Endodermal cell (in vitro differentiated cells): ENCODE results near the gene ACSF2. TPM values are rescaled to one million over a fixed set of nuclear protein-coding genes. Genes with fewer than 3 reads are reported as not detected.

Experiments
- DNase-seq: peaks from one replicate; pipeline ENCODE4 v3.0.0-alpha.2; 2017
- H3K27ac ChIP-seq: 2 replicates; pipeline ENCODE4 v1.5.1; 2013; ENCODE audit warnings: mild to moderate bottlenecking, low read depth, low read length, moderate library complexity
- H3K27me3 ChIP-seq: 2 replicates; pipeline ENCODE4 v1.6.1; 2013; ENCODE audit warnings: mild to moderate bottlenecking, low read length, moderate library complexity; ENCODE audit not compliant: insufficient read depth, control insufficient read depth, poor library complexity, severe bottlenecking
- H3K36me3 ChIP-seq: 2 replicates; pipeline ENCODE4 v1.7.0; 2013; ENCODE audit warnings: mild to moderate bottlenecking, low read length, moderate library complexity; ENCODE audit not compliant: control insufficient read depth, insufficient read depth
- H3K4me1 ChIP-seq: one replicate; pipeline ENCODE4 v1.7.0; 2013; ENCODE audit warnings: low read length; ENCODE audit not compliant: control insufficient read depth, insufficient read depth
- H3K4me3 ChIP-seq: 2 replicates; pipeline ENCODE4 v1.5.1; 2013; ENCODE audit warnings: mild to moderate bottlenecking, low read length, moderate library complexity
- H3K9ac ChIP-seq: 2 replicates; pipeline ENCODE4 v1.6.1; 2013; ENCODE audit warnings: mild to moderate bottlenecking, low read length, moderate library complexity; ENCODE audit not compliant: poor library complexity, severe bottlenecking; ENCODE audit errors: extremely low read depth
- H3K9me3 ChIP-seq: 2 replicates; pipeline ENCODE4 v1.6.1; 2013; ENCODE audit warnings: mild to moderate bottlenecking, low read length, moderate library complexity; ENCODE audit not compliant: control insufficient read depth
- H3K27ac Mint-ChIP-seq: 2 replicates; pipeline ENCODE4 v1.8.0; 2020; ENCODE audit warnings: mixed read lengths
- H3K27me3 Mint-ChIP-seq: 2 replicates; pipeline ENCODE4 v1.8.0; 2021; ENCODE audit warnings: mild to moderate bottlenecking, mixed read lengths; ENCODE audit not compliant: insufficient read depth
- H3K36me3 Mint-ChIP-seq: 2 replicates; pipeline ENCODE4 v1.8.0; 2020; ENCODE audit warnings: low read depth, mixed read lengths
- H3K4me1 Mint-ChIP-seq: 2 replicates; pipeline ENCODE4 v1.8.0; 2020; ENCODE audit warnings: mixed read lengths
- H3K4me3 Mint-ChIP-seq: 2 replicates; pipeline ENCODE4 v1.8.0; 2020; ENCODE audit warnings: mild to moderate bottlenecking, moderate library complexity, mixed read lengths
- H3K9me3 Mint-ChIP-seq: 2 replicates; pipeline ENCODE4 v1.8.0; 2020; ENCODE audit warnings: mild to moderate bottlenecking, mixed read lengths
- WGBS, 2 experiments: methylation state at CpG; one replicate each; pipeline versions ENCODE4 v1.1.5 to v1.1.7; 2013; ENCODE audit warnings: missing lambda C conversion rate in 2 of 2, mixed read lengths in 1 of 2; ENCODE audit not compliant: insufficient coverage in 1 of 2, insufficient read length in 1 of 2; 5-methylcytosine and 5-hydroxymethylcytosine counted together
- total RNA-seq, 2 donors: library from RNA; stranded (reverse); fragmentation: NEBNext Ultra II Directional in 1 of 2; extraction: Animal tissue kit (Norgen Biotek cat#: 25700) in 1 of 2; gene quantifications; 2 replicates in 1 of 2; 3 replicates in 1 of 2; pipeline ENCODE4 v1.2.1, GENCODE V29; 2021
- TF ChIP-seq, protein P1 (sequence below): fragments of 200-600 bp; sonication (generic); conservative IDR thresholded peaks from 2 replicates; pipeline ENCODE4 v1.5.0; 2021; ENCODE audit warnings: antibody characterized with exemption, mild to moderate bottlenecking

ACSF2 gene
- total RNA-seq, 2 donors from 2014 or later = 61.7 to 76.5 TPM

DNA sequence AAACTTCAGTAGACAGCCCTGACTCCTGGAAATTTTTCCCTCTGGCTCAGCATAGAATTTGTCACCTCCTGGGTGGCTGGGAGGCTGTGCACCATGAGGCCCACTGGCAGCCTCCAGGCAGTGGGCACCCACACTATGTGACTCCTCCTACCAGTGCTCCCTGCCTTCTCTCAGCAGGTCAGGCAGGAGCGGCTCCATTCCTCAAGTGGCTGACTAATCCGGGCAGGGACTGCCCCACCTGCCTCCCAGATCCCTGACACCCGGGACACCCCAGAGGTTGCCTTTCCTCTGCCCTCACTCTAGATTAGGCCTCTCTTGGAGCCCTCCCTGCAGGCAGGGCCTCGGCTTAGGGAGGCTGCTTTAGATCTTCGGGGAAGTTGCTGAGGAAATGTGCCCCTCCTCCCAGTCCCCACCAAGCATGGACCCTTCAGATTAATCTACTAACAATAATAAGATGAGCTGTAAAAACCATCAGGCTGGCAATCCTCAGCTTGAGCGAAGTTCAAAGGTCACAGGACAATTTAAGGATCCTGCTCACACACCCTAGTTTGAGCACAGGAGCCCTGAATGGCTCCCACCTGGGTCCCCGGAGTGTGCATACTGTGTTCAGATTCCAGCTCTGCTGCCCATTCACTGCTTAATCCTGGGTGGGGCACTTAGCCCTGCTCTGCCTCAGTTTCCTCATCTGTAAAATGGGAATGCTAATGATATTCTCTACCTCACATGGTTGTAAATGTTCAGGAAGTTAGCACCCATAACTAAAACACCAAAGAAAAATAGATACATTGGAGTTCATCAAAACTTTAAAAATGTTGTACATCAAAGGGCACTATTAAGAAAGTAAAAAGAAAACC lies 72.2 kb downstream of the ACSF2 start:
- Mint-ChIP-seq H3K27me3 (peaks cover 4% of the 10 kb centered on the region), H3K27ac (no peak overlapping the region), H3K9me3 (no peaks in the 10 kb centered on the region), H3K4me1 (no peaks in the 10 kb centered on the region), H3K4me3 (no peak overlapping the region), H3K36me3 (no peaks in the 10 kb centered on the region)
- Histone ChIP-seq H3K4me3 (no peak overlapping the region), H3K4me1 (no peaks in the 10 kb centered on the region), H3K9ac (no peak overlapping the region), H3K36me3 (no peaks in the 10 kb centered on the region), H3K9me3 (no peaks in the 10 kb centered on the region), H3K27me3 (no peaks in the 10 kb centered on the region), H3K27ac (no peak overlapping the region)
- TF ChIP-seq, protein P1, sequence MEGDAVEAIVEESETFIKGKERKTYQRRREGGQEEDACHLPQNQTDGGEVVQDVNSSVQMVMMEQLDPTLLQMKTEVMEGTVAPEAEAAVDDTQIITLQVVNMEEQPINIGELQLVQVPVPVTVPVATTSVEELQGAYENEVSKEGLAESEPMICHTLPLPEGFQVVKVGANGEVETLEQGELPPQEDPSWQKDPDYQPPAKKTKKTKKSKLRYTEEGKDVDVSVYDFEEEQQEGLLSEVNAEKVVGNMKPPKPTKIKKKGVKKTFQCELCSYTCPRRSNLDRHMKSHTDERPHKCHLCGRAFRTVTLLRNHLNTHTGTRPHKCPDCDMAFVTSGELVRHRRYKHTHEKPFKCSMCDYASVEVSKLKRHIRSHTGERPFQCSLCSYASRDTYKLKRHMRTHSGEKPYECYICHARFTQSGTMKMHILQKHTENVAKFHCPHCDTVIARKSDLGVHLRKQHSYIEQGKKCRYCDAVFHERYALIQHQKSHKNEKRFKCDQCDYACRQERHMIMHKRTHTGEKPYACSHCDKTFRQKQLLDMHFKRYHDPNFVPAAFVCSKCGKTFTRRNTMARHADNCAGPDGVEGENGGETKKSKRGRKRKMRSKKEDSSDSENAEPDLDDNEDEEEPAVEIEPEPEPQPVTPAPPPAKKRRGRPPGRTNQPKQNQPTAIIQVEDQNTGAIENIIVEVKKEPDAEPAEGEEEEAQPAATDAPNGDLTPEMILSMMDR = no peak
- 77 to 79% methylated on average over 5 to 7 of the region's 7 CpGs for WGBS, 2 experiments
- DNase-seq = peak; percentile 44

DNA sequence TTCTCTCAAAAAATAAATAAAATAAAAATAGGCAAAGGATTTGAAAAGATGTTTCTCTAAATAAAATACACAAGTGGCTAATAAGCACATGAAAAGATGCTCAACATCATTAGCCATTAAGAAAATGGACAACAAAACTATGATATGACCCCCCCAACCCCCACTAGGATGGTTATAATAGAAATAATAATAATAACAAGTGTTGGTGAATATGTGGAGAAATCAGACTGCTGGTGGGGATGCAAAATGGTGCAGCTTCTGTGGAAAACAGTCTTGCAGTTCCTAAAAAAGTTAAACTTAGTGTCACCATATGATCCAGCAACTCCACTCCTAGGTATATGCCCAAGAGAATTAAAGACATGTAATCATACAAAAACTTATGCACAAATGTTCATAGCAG lies 73.3 kb downstream of the ACSF2 start:
- Mint-ChIP-seq H3K27ac (no peak overlapping the region), H3K27me3 (peaks cover 4% of the 10 kb centered on the region), H3K36me3 (no peaks in the 10 kb centered on the region), H3K9me3 (no peaks in the 10 kb centered on the region), H3K4me1 (peaks cover 5% of the 10 kb centered on the region), H3K4me3 (no peak overlapping the region)
- H3K27ac ChIP-seq = no peak overlapping the region
- no peak for DNase-seq
- H3K9me3 ChIP-seq = no peaks in the 10 kb centered on the region
- TF ChIP-seq, protein P1 = no peak
- H3K9ac ChIP-seq = no peak overlapping the region
- no peaks in the 10 kb centered on the region for H3K4me1 ChIP-seq
- H3K27me3 ChIP-seq = no peaks in the 10 kb centered on the region
- H3K4me3 ChIP-seq = no peak overlapping the region
- no peaks in the 10 kb centered on the region for H3K36me3 ChIP-seq

DNA sequence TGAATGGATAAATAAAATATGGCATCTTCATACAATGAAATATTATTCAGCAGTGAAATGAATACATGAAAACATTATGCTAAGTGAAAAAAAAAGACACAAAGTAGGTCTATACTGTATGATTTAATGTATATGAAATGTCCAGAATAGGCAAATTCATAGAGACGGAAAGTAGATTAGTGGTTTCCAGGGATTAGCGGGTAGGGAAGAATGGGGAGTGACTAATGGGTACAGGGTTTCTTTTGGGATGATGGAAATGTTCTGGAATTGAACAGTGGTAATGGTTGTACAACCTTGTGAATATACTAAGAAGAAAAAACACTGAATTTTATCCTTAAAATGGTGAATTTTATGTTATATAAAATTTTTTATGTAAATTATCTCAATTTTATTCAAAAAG lies 73.7 kb downstream of the ACSF2 start:
- Histone ChIP-seq H3K9ac (no peak overlapping the region), H3K36me3 (no peaks in the 10 kb centered on the region), H3K4me1 (no peaks in the 10 kb centered on the region), H3K9me3 (no peaks in the 10 kb centered on the region), H3K27ac (no peak overlapping the region), H3K4me3 (no peak overlapping the region), H3K27me3 (peaks cover 3% of the 10 kb centered on the region)
- Mint-ChIP-seq H3K4me3 (no peak overlapping the region), H3K9me3 (no peaks in the 10 kb centered on the region), H3K27ac (no peak overlapping the region), H3K4me1 (peaks cover 5% of the 10 kb centered on the region), H3K27me3 (peaks cover 5% of the 10 kb centered on the region), H3K36me3 (no peaks in the 10 kb centered on the region)
- TF ChIP-seq, protein P1 = no peak
- no peak for DNase-seq
- 93% methylated on average over 2 of the region's 2 CpGs for WGBS, 2 experiments
